Measurements from ENCODE around the gene EGFR. TPM values are rescaled to one million over a fixed set of nuclear protein-coding genes. Genes with fewer than 3 reads are reported as not detected.

The EGFR gene
- total RNA-seq, 1 experiment from 2014 or later, result 448 TPM

- DNase-seq (ENCODE audit: unreplicated experiment), result no peak
- TF ChIP-seq CTCF (IDR thresholded peaks at IDR 0.05; ENCODE audit: unreplicated experiment), result no peak
- Mint-ChIP-seq H3K4me3 (ENCODE audit: unreplicated experiment) (no peak overlapping the region), H3K9me3 (ENCODE audit: unreplicated experiment) (no peaks in the 10 kb centered on the region), H3K27me3 (ENCODE audit: insufficient read depth, unreplicated experiment) (no peaks in the 10 kb centered on the region), H3K36me3 (ENCODE audit: insufficient read depth, unreplicated experiment) (peaks cover 70% of the 10 kb centered on the region), H3K4me1 (ENCODE audit: insufficient read depth, unreplicated experiment) (peaks cover 53% of the 10 kb centered on the region), H3K27ac (ENCODE audit: low read depth, unreplicated experiment) (peak overlapping the region; percentile 76)
- BruUV-seq (replicated peaks), result no TSS peak
- ChIA-PET POLR2A (interaction anchor here (0.6 kb wide), 1 partner anchor 147 kb away, joined by 5 read pairs; no protein-coding TSS in a partner anchor), CTCF (no interaction called here)
- intact Hi-C loops (cut with micrococcal nuclease), result no loop called here
Observed at GRCh38 chr7:55096323-55096722, 77.5 kb downstream of the EGFR start.

GRCh38 chr7:55097100-55097499 lies 78.3 kb downstream of the EGFR start:
- intact Hi-C loops (cut with micrococcal nuclease), result no loop called here
- peaks cover 70% of the 10 kb centered on the region for H3K36me3 Mint-ChIP-seq (ENCODE audit: insufficient read depth, unreplicated experiment)
- H3K4me1 Mint-ChIP-seq (ENCODE audit: insufficient read depth, unreplicated experiment), result peaks cover 61% of the 10 kb centered on the region
- H3K27ac Mint-ChIP-seq (ENCODE audit: low read depth, unreplicated experiment), result no peak overlapping the region
- H3K27me3 Mint-ChIP-seq (ENCODE audit: insufficient read depth, unreplicated experiment), result no peaks in the 10 kb centered on the region
- no TSS peak for BruUV-seq (replicated peaks)
- H3K4me3 Mint-ChIP-seq (ENCODE audit: unreplicated experiment), result no peak overlapping the region
- POLR2A ChIA-PET, result no interaction called here
- CTCF ChIA-PET, result no interaction called here
- DNase-seq (ENCODE audit: unreplicated experiment), result no peak
- TF ChIP-seq CTCF (IDR thresholded peaks at IDR 0.05; ENCODE audit: unreplicated experiment), result no peak
- H3K9me3 Mint-ChIP-seq (ENCODE audit: unreplicated experiment), result no peaks in the 10 kb centered on the region

GRCh38 chr7:55099066-55099820 lies 80.4 kb downstream of the EGFR start:
- TF ChIP-seq CTCF (IDR thresholded peaks at IDR 0.05; ENCODE audit: unreplicated experiment), result no peak
- CTCF ChIA-PET, result interaction anchor here (0.5 to 1.2 kb wide), 3 partner anchors 18 to 328 kb away, joined by 3 read pairs; no protein-coding TSS in a partner anchor
- H3K36me3 Mint-ChIP-seq (ENCODE audit: insufficient read depth, unreplicated experiment), result peaks cover 69% of the 10 kb centered on the region
- no peaks in the 10 kb centered on the region for H3K9me3 Mint-ChIP-seq (ENCODE audit: unreplicated experiment)
- no peaks in the 10 kb centered on the region for H3K27me3 Mint-ChIP-seq (ENCODE audit: insufficient read depth, unreplicated experiment)
- DNase-seq (ENCODE audit: unreplicated experiment), result peak; percentile 72
- no TSS peak for BruUV-seq (replicated peaks)
- no peak overlapping the region for H3K4me3 Mint-ChIP-seq (ENCODE audit: unreplicated experiment)
- intact Hi-C loops (cut with micrococcal nuclease), result no loop called here
- H3K4me1 Mint-ChIP-seq (ENCODE audit: insufficient read depth, unreplicated experiment), result peaks cover 63% of the 10 kb centered on the region
- peak overlapping the region; percentile 17 for H3K27ac Mint-ChIP-seq (ENCODE audit: low read depth, unreplicated experiment)
- POLR2A ChIA-PET, result interaction anchor here (0.7 to 1.4 kb wide), 4 partner anchors 9 to 153 kb away, joined by 3 to 6 read pairs (median 4); no protein-coding TSS in a partner anchor

- no peak for TF ChIP-seq CTCF (IDR thresholded peaks at IDR 0.05; ENCODE audit: unreplicated experiment)
- peak overlapping the region; percentile 17 for H3K27ac Mint-ChIP-seq (ENCODE audit: low read depth, unreplicated experiment)
- H3K4me3 Mint-ChIP-seq (ENCODE audit: unreplicated experiment), result no peak overlapping the region
- POLR2A ChIA-PET, result interaction anchor here (1.0 to 1.4 kb wide), 3 partner anchors 10 to 153 kb away, joined by 3 to 6 read pairs (median 3); no protein-coding TSS in a partner anchor
- intact Hi-C loops (cut with micrococcal nuclease), result no loop called here
- BruUV-seq (replicated peaks), result no TSS peak
- CTCF ChIA-PET, result interaction anchor here (0.5 to 1.2 kb wide), 4 partner anchors 19 to 329 kb away, joined by 3 to 5 read pairs (median 3); no protein-coding TSS in a partner anchor
- peaks cover 65% of the 10 kb centered on the region for H3K4me1 Mint-ChIP-seq (ENCODE audit: insufficient read depth, unreplicated experiment)
- H3K9me3 Mint-ChIP-seq (ENCODE audit: unreplicated experiment), result no peaks in the 10 kb centered on the region
- DNase-seq (ENCODE audit: unreplicated experiment), result no peak
- H3K27me3 Mint-ChIP-seq (ENCODE audit: insufficient read depth, unreplicated experiment), result no peaks in the 10 kb centered on the region
- peaks cover 70% of the 10 kb centered on the region for H3K36me3 Mint-ChIP-seq (ENCODE audit: insufficient read depth, unreplicated experiment)
Observed at GRCh38 chr7:55099821-55100543, 81.2 kb downstream of the EGFR start.
